A204.1 (cell line): ENCODE results near the gene GMFB.

ENCODE experiments used
- FAIRE-seq: peaks from 2 replicates; lab custom pipeline; 2012; peaks lifted over from hg19 to GRCh38; lab: Jason Lieb, UNC

Gene GMFB

GRCh38 chr14:54488646-54489317 lies at the start of gene GMFB:
Gene GMFB (minus strand): TSS chr14:54488980. CDS start chr14:54488927, 53 bp downstream.
- FAIRE-seq = no peak

DNA sequence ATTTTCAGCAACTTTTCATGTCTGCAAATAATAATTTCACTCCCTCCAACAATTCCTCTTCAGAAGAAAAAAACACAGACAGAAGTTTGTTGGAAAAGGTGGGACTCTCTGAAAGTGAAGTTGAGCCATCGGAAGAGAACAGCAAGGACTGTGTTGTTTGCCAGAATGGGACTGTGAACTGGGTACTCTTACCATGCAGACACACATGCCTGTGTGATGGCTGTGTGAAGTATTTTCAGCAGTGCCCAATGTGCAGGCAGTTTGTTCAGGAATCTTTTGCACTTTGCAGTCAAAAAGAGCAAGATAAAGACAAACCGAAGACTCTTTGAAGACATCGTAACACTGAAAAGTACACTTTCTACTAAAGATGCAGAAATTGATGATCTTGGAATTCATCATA lies 49.3 kb upstream of the GMFB start:
- FAIRE-seq = no peak

GRCh38 chr14:54537651-54538050 lies 48.9 kb upstream of the GMFB start:
- no peak for FAIRE-seq

DNA sequence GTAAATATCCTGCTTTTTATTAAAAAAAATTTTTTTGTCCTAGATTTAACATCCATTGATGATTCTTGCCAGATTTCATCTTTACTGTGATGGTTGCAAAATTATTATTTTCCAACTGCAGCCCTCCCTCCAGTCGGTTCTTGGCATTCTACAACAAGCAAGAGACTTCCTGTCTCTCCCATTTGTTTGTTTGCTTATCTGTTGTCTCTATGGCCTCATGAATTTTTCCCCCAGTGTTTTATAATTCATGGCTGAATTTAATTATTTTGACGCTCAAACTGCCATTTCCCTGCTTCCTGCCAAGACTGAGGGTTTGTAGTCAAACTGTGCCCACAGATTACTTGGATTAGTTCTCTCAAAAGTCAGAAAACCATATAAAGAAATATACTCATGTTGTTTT lies 46.9 kb upstream of the GMFB start:
- no peak for FAIRE-seq

DNA sequence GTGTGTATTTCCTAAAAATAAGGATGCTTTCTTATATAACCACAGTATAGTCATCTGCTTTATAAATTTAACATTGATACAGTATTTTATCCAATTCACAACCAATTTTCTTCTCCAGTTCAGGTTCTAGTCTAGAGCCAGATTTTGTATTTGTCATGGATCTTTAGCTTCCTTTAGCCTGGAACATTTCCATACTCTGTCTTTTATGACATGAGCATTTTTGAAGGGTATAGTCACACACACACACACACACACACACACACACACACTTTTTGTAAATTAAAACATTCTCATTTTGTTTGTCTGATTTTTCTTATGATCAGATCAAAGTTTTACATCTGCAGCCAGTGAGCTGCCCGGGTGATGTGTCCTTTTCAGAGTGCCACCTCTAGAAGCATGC lies 46.3 kb upstream of the GMFB start:
- no peak for FAIRE-seq

DNA sequence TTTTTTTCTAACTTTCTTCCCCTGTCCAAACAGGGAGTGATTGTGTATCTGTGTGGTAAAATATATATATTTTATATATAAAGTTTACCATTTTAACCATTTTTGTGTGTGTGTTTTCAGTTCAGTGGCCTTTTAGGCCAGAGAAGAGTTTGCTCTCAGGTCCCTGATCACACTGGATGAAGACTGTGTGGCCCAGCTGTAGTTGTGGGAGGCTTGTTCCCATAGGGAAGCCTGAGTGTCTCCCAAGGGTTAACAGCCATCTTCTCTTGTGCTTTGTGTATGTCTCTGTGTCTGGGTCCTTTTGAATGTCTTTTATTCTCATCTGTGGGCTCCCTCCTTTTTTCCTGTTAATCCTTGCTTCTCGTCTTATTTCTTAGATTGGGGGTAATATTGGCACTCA lies 44.3 kb upstream of the GMFB start:
- FAIRE-seq = no peak

DNA sequence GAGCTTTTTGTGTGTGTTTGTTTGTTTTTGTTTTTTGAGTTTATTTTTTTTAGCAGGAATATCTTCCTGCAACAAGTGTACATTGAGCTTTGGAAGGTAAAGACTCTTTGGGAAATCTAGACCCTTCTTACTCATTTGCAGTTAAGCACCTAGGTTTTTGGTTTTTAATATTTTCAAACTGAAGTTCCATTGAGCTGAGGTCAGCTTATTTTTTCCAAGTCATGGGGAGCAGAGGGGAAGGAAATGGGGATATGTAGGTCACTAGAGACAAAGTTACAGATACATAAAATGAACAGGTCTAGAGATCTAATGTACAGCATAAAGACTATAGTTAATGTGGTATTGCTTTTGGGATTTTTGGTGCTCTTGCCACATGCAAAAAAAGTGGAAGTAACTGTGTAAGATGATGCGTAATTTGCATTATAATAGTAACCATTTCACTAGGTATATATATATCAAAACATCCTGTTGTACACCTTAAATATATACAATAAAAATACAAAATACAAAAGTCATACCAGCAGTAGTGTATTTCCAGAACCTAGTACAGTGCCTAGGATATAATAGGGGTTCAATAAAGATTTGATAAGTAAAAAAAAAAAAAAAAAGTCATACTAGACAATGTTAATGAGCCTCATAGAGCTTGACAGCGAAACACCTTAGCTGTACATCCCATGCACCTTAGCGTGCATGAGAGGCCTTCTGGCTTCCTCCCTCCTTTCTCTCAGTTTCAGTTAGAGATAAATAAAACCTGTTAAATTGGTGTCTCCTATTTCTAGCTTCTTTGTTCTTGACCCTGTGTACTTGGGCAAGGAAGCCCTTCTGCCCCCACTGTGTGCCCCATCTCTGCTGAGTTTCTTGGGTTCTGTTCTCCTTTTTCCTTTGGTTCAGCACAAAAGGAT lies 43.6 kb upstream of the GMFB start:
- no peak for FAIRE-seq

- no peak for FAIRE-seq
These were observed 41.0 kb upstream of the GMFB start for GRCh38 chr14:54529811-54530210.

DNA sequence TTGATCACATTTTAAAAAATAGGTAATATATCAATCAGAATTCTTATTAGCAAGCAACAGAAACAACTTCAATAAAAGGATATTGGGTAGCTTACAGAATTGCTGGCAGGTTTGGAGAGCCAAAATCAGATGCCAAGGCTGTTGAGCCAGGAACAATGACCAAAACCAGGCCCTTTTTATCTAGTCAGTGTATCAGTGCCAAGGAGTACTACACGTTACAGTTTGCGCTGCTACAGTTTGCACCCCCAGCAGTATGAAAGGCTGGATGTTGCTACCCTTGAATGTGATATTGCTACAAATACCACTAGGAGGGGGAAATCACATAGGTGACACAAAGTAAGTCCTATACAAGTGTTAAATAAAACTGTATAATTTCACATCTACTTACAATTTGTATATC lies 40.2 kb upstream of the GMFB start:
- no peak for FAIRE-seq

DNA sequence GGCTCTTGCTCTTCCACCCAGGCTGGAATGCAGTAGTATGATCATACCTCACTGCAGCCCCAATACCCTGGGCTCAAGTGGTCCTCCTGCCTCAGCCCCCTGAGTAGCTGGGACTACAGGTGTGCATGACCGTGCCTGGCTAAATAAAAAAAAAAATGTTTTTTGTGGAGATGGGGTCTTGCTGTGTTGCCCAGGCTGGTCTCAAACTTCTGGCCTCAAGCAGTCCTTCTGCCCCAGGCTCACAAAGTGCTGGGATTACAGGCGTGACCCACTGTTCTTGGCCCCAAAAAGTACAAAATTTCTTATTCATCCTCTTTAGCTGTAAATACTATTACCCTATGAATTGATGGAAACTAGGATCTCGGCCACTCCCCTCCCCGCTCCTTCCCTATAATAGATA lies 35.6 kb upstream of the GMFB start:
- FAIRE-seq = no peak

- no peak for FAIRE-seq
These were observed 27.9 kb upstream of the GMFB start for GRCh38 chr14:54516709-54517108.

DNA sequence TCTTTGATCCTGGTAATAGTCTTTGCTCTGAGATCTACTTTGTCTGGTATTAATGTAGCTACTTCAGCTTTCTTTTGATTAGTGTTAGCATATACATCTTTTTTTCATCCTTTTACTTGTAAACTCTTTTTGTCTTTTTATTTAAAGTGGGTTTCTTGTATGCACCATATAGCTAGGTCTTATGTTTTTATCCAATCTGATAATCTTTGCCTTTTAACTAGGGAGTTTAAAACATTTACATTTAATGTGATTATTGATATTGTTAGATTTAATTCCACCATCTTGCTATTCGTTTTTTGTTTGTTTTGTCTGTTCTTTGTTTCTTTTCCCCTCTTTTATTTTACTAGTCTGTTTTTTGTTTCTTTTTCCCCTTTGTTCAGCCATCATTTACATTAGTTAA lies 26.9 kb upstream of the GMFB start:
- FAIRE-seq = peak; percentile 11

- no peak for FAIRE-seq
These were observed 23.6 kb upstream of the GMFB start for GRCh38 chr14:54512393-54512792.

DNA sequence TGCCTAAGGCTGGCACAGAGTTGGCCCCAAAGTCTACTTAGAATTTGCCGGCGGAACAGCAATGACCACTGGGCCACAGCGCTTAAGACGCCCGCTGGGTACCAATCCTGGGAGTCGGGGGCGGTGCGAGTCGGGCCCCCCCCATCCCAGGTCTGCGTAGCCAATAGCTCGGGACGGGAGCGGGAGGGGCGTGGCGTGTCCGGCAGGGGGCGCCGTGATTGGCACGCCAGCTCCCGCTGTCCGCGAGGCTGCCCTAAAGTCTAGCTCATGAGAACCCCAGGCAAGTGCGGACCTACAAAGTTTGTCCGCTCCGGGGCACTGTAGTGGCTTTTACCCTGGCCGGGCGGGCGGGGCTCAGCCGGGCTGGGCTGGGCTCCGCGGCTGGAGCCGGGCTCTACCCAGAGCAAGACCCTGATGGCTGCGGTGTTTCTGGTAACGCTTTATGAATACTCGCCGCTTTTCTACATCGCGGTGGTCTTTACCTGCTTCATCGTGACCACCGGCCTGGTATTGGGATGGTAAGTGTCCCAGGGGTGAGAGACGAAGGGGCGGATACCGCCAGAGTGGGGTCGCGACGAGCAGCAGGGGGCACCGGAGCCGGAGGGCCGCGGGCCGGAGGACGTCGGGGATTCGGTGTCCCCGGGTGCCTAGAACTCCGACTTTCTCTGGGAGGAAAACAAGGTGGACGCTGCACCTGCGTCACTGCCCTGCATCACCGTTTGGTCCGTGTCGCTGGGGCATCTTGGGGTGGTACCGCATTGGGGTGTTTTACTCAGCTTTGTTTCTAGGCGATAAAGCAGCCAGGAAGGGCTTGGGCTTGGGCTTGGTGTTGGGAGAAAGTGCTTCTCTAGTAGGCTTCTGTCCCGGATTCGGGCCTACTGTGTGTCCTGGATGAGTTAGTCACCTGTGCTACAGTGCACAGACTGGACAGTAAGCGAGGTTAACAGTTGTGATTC lies 21.0 kb upstream of the GMFB start, which contains the start of gene CGRRF1:
Gene CGRRF1 (plus strand): TSS at position 361 of the 956 bp plus-strand sequence. CDS start 54 bp downstream, at position 415.
- peak; percentile 96 for FAIRE-seq

GRCh38 chr14:54503486-54503885 lies 14.7 kb upstream of the GMFB start:
- peak; percentile 73 for FAIRE-seq

GRCh38 chr14:54502602-54503001 lies 13.8 kb upstream of the GMFB start:
- no peak for FAIRE-seq

- no peak for FAIRE-seq
These were observed 12.7 kb upstream of the GMFB start for GRCh38 chr14:54501480-54501879.

GRCh38 chr14:54500744-54501143 lies 12.0 kb upstream of the GMFB start:
- FAIRE-seq = no peak

- FAIRE-seq = no peak
These were observed 9.8 kb upstream of the GMFB start for GRCh38 chr14:54498579-54498978.

DNA sequence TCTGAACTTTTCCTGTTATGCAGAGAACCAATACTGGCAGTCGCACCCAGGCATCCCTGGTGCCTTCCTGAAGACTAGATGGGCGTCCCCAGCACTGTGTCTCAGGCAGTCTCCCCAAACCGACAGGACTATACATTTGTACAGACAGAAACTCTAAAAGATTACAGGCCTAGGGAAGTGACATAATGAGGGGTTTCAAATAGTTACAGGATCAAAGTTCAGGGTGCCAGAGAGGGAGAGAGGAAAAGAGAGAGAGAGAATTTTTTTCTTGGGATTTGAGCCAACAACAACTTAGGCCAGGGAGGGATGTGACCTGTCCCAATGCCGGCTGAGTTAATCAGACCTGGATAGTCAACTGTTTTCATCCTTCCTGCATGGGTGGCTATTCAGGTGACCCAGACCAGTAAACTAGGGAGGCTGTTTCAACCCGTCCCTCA lies 9.3 kb upstream of the GMFB start:
- FAIRE-seq = no peak

DNA sequence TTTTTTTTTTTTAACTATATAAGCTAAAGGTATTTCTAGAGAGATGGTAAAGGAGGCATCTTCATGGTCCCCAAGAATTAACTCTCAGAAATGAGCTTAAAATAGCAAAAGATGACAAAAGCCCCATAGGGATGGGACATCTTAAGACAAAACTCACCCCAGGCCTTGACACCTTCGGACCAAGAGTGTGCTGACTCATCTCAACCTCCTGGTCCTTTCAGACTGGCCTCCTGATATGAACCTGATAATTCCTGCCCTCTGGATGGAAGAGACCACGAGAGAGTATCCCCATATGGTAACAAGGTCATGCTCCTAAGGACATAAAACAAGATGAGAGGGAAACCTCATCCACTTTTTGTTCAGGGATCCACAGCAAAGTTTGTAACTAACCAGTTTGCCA lies 8.4 kb upstream of the GMFB start:
- no peak for FAIRE-seq

DNA sequence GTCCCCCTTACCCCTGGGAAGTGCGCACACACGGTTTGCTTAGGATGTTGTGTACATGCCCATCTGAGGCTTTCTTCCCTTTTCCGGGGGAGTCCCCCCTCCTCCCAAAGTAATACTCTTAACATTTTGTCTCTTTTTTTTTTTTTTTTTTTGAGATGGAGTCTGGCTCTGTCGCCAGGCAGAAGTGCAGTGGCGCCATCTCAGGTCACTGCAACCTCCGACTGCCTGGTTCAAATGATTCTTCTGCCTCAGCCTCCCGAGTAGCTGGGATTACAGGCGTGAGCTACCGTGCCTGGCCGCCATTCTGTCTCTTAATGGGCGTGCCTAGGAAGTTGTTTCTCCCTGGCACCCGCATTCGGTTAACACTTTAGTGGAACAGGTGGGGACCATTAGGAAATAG lies 4.5 kb upstream of the GMFB start:
- FAIRE-seq = no peak
